HUDEP-2 (cell line): ENCODE measurements around the gene GLIS2.
A peak's percentile ranks its signal among the peaks of the same experiment; 100 is the strongest.

Source experiments
- DNase-seq, 76 experiments: peaks; one replicate each; lab custom pipeline; 2025; ENCODE audit not compliant: unreplicated experiment in 76 of 76; lab: John Stamatoyannopoulos, UW

The GLIS2 gene

GRCh38 chr16:4295581-4295980 is 20.3 kb upstream of the GLIS2 start:
- DNase-seq: no peak

GRCh38 chr16:4297480-4297879 is 18.4 kb upstream of the GLIS2 start:
- DNase-seq: no peak

GRCh38 chr16:4298761-4299522 is 16.9 kb upstream of the GLIS2 start:
- no peak for DNase-seq

GRCh38 chr16:4301177-4301576 is 14.7 kb upstream of the GLIS2 start:
- no peak for DNase-seq

GRCh38 chr16:4301968-4302367 is 13.9 kb upstream of the GLIS2 start:
- no peak for DNase-seq

- DNase-seq: no peak
Measured at GRCh38 chr16:4303973-4304372, 11.9 kb upstream of the GLIS2 start.

GRCh38 chr16:4306470-4307214 is 9.2 kb upstream of the GLIS2 start:
- no peak for DNase-seq

GRCh38 chr16:4307215-4308037 is 8.4 kb upstream of the GLIS2 start:
- DNase-seq: peak in 75 of 76 experiments; percentile 44 to 97 (median 93)

- no peak for DNase-seq
Measured at GRCh38 chr16:4309102-4309832, 6.6 kb upstream of the GLIS2 start.

GRCh38 chr16:4309833-4310266 is 6.0 kb upstream of the GLIS2 start:
- peak in 59 of 76 experiments; percentile 16 to 76 (median 49) for DNase-seq

- peak in 22 of 76 experiments; percentile 4 to 54 (median 30) for DNase-seq
Measured at GRCh38 chr16:4313563-4314531, 2.0 kb upstream of the GLIS2 start.

- no peak for DNase-seq
Measured at GRCh38 chr16:4314532-4315185, 1.2 kb upstream of the GLIS2 start.

GRCh38 chr16:4316108-4316863 is 419 bp downstream of the GLIS2 start:
- DNase-seq: no peak

GRCh38 chr16:4316864-4317531 is 1.1 kb downstream of the GLIS2 start:
- DNase-seq: no peak

- DNase-seq: no peak
Measured at GRCh38 chr16:4317532-4318450, 1.9 kb downstream of the GLIS2 start.

GRCh38 chr16:4318451-4318910 is 2.6 kb downstream of the GLIS2 start:
- DNase-seq: no peak
